Panc1 (cell line): ENCODE measurements around the gene PI4K2A. TPM values are rescaled to one million over a fixed set of nuclear protein-coding genes. Genes with fewer than 3 reads are reported as not detected.

Experiments
- ATAC-seq: fragments of 200-7000 bp; cut with Tn5 transposase; 2 replicates; pipeline ENCODE4 v1.9.1; 2020; ENCODE audit warnings: mild to moderate bottlenecking, moderate library complexity
- BruUV-seq: library from RNA; stranded (reverse); fragments of 400-500 nt; replicated peaks from 2 replicates; lab custom pipeline; 2021; lab: Mats Ljungman, UMichigan
- CTCF ChIA-PET: fragments of 300-600 bp; sonication (Branson Sonifier 250); formaldehyde crosslinking; loops from one replicate; lab custom pipeline; 2022; ENCODE audit warnings: antibody characterized with exemption; lab: Charles Lee
- POLR2A ChIA-PET: fragments of 300-600 bp; sonication (Branson Sonifier 250); formaldehyde crosslinking; loops from one replicate; lab custom pipeline; 2022; ENCODE audit warnings: antibody characterized with exemption; lab: Charles Lee
- DNase-seq: peaks from one replicate; pipeline ENCODE4 v3.0.0-alpha.2; 2010; ENCODE audit warnings: low read depth, low spot score
- H3K27ac ChIP-seq: 2 replicates; pipeline ENCODE4 v1.5.1; 2011; ENCODE audit warnings: mild to moderate bottlenecking, low read length, inconsistent platforms
- H3K27me3 ChIP-seq: fragments of 200-500 bp; sonication (Bioruptor generic); 2 replicates; pipeline ENCODE4 v1.6.0; 2014; ENCODE audit warnings: low read length, inconsistent platforms; ENCODE audit not compliant: control insufficient read depth, insufficient read depth
- H3K36me3 ChIP-seq: fragments of 200-500 bp; sonication (Bioruptor generic); 2 replicates; pipeline ENCODE4 v1.5.1; 2014; ENCODE audit warnings: inconsistent platforms, mild to moderate bottlenecking, low read length, moderate library complexity; ENCODE audit not compliant: control insufficient read depth, insufficient read depth
- H3K4me1 ChIP-seq: 2 replicates; pipeline ENCODE4 v1.5.1; 2011; ENCODE audit warnings: inconsistent platforms, mild to moderate bottlenecking, low read length, moderate library complexity; ENCODE audit not compliant: control insufficient read depth, insufficient read depth
- H3K4me3 ChIP-seq, 2 experiments: 2 replicates each; pipeline ENCODE4 v1.5.1; 2011 to 2012; ENCODE audit warnings: low read depth in 2 of 2, low read length in 2 of 2, mild to moderate bottlenecking in 2 of 2, inconsistent platforms in 1 of 2, moderate library complexity in 1 of 2
- H3K9me3 ChIP-seq: fragments of 200-500 bp; sonication (Bioruptor generic); 2 replicates; pipeline ENCODE4 v1.5.1; 2014; ENCODE audit warnings: low read depth, mild to moderate bottlenecking, inconsistent platforms, low read length, moderate library complexity; ENCODE audit not compliant: control insufficient read depth, insufficient read depth
- CTCF ChIP-seq: fragments of 450-650 bp; IDR thresholded peaks from 2 replicates; pipeline ENCODE4 v1.5.1; 2017; ENCODE audit warnings: mild to moderate bottlenecking
- POLR2AphosphoS5 ChIP-seq: IDR thresholded peaks from 2 replicates; pipeline ENCODE4 v1.6.1; 2012; ENCODE audit warnings: mild to moderate bottlenecking, low read depth, low read length, moderate library complexity
- REST ChIP-seq, 2 experiments: IDR thresholded peaks; 2 replicates each; pipeline ENCODE4 v1.6.1; 2011 to 2012; ENCODE audit warnings: low read depth in 2 of 2, control low read depth in 1 of 2, low read length in 1 of 2, mild to moderate bottlenecking in 1 of 2, moderate library complexity in 1 of 2; ENCODE audit not compliant: insufficient read depth in 1 of 2
- SIN3A ChIP-seq: IDR thresholded peaks from 2 replicates; pipeline ENCODE4 v1.6.1; 2012; ENCODE audit warnings: low read depth, mild to moderate bottlenecking, low read length, moderate library complexity, borderline replicate concordance; ENCODE audit not compliant: insufficient read depth
- TCF7L2 ChIP-seq: IDR thresholded peaks from 2 replicates; pipeline ENCODE4 v1.6.1; 2011; ENCODE audit warnings: mild to moderate bottlenecking, low read depth, low read length, inconsistent platforms
- in situ Hi-C: cut with HindIII; loops from 2 replicates; pipeline ENCODE4 v1.10.0; 2016; ENCODE audit warnings: low sequenced_read_pairs, low pct_unique_long_range_greater_than_20kb
- intact Hi-C: fragments of 100-400 bp; cut with micrococcal nuclease; formaldehyde crosslinking; loops from one replicate; pipeline ENCODE4 v1.10.0; 2022; ENCODE audit not compliant: unreplicated experiment
- total RNA-seq: library from RNA; stranded (reverse); gene quantifications from one replicate; pipeline ENCODE4 v1.2.1, GENCODE V29; 2021; ENCODE audit not compliant: unreplicated experiment

Gene PI4K2A
- total RNA-seq, 1 experiment from 2014 or later = 22.8 TPM

- TF ChIP-seq POLR2AphosphoS5 (no peak), TCF7L2 (no peak), SIN3A (no peak), CTCF (no peak), REST (IDR thresholded peaks at IDR 0.05; ENCODE audit: insufficient read depth in 1 of 2, low read depth in 2 of 2, low read length in 1 of 2) (no peak)
- no peak for DNase-seq
- Histone ChIP-seq H3K4me1 (peaks cover 7% of the 10 kb centered on the region; the same call in 1 of the 2 replicates), H3K27ac (no peak overlapping the region), H3K9me3 (no peaks in the 10 kb centered on the region), H3K36me3 (no peaks in the 10 kb centered on the region), H3K27me3 (no peaks in the 10 kb centered on the region), H3K4me3 (no peak overlapping the region)
- peak; percentile 37; the same call in 1 of the 2 replicates for ATAC-seq
- ChIA-PET POLR2A (no interaction called here), CTCF (no interaction called here)
- intact Hi-C loops (no loop called here), in situ Hi-C loops (no loop called here)
- no TSS peak for BruUV-seq
These were observed 38.9 kb upstream of the PI4K2A start for GRCh38 chr10:97601268-97602215.

GRCh38 chr10:97607095-97607636 lies 33.3 kb upstream of the PI4K2A start:
- CTCF ChIA-PET = no interaction called here
- H3K4me1 ChIP-seq = peaks cover 6% of the 10 kb centered on the region; the same call in 1 of the 2 replicates
- no peak for DNase-seq
- in situ Hi-C loops (no loop called here), intact Hi-C loops (no loop called here)
- BruUV-seq = no TSS peak
- no peaks in the 10 kb centered on the region for H3K27me3 ChIP-seq
- POLR2A ChIA-PET = no interaction called here
- no peaks in the 10 kb centered on the region for H3K36me3 ChIP-seq
- no peaks in the 10 kb centered on the region for H3K9me3 ChIP-seq
- no peak overlapping the region for H3K27ac ChIP-seq
- ATAC-seq = no peak; the same call in 1 of the 2 replicates
- no peak overlapping the region for H3K4me3 ChIP-seq
- TF ChIP-seq REST (IDR thresholded peaks at IDR 0.05; ENCODE audit: insufficient read depth in 1 of 2, low read depth in 2 of 2, low read length in 1 of 2) (no peak), TCF7L2 (no peak), SIN3A (no peak), POLR2AphosphoS5 (no peak), CTCF (no peak)
